Hematopoietic multipotent progenitor cell treated with erythropoietin and hydrocortisone succinate and interleukin-3 and kit ligand, for 6 days (in vitro differentiated cells): ENCODE measurements around the gene C1QTNF3.
"Not testable (repeated sequence)": the region's sequence is repeated elsewhere in the genome, so short reads cannot be mapped to it uniquely, and the experiment has no call there.

Experiments
- DNase-seq: peaks from one replicate; pipeline ENCODE4 v3.0.0-alpha.2; 2015

The C1QTNF3 gene, protein sequence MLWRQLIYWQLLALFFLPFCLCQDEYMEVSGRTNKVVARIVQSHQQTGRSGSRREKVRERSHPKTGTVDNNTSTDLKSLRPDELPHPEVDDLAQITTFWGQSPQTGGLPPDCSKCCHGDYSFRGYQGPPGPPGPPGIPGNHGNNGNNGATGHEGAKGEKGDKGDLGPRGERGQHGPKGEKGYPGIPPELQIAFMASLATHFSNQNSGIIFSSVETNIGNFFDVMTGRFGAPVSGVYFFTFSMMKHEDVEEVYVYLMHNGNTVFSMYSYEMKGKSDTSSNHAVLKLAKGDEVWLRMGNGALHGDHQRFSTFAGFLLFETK

DNA sequence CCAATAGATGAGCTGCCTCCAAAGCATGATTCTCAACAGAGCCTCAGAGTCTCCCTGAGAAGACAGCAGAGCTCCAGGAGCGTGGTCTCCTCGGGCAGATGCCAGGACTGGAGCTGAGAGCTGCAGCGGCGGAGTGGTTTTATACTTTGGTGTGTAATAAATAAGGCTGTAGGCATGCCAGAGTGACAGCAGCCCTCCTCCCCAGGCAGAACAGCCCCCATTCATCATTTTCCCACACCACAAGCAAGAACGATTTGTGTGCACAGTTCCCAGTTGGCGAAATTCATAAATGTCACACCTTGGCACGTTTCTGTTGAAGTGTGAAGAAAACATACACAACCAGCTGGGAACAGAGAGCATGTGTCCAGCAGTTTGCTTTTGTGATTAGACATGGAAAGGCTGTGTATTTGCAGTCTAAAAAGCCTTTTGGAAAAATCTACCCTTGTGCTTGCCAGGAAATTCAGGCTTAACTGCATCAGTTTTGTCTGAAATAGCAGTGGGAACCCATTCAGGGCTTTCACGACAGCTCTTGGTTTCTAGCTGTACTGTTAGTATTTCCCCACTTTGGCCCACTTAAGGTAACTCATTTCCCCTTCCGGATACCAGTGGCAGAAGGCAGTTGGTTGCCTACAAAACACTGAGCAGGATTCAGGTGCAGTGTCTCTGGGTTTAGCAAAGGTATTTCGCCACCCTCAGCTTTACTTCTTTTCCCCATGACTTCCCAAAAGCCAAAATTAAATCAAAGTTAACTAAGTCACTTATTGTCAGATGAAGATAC, at the start of gene C1QTNF3:
Gene C1QTNF3, minus strand, starts transcription at position 115 of the 778 bp plus-strand sequence. Its CDS starts 88 bp downstream, at position 27.
- no peak for DNase-seq

DNA sequence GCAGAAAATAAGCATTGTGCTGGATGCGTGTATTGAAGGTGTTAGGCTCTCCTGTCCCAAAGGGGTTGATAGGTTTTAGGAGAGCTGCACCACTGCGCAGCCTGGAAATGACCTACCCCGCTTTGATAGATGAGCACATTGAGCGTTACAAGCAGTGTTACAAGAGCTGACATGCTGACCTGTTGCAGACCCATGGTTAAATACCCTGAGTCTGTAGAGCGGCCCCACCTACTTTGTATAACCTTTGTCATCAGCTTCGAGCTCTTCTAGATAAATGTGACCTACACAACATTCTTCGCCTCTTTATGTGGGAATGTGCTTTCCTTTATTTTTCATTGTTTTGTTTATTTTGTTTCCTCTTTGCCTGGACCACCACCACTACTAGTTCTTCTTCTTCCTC, 48.0 kb upstream of the C1QTNF3 start:
- DNase-seq, result not testable (repeated sequence)

DNA sequence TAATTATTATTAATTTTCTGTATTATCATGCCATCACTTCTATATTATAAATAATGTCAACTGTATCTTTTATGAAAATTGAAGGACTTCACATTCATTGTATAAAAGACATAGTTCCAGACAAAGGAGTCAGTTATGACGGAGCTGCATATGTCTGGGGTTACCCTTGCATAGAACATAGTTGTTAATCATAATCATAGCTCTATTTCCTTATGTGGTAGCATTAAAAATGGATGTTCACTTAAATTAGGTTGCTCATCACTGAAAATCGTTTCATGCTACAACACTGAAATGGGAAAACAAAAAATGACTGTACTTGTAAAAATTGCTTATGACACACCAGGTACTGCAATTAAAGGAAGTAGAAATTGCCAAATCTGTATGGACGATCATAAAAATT, 46.8 kb upstream of the C1QTNF3 start:
- not testable (repeated sequence) for DNase-seq

DNA sequence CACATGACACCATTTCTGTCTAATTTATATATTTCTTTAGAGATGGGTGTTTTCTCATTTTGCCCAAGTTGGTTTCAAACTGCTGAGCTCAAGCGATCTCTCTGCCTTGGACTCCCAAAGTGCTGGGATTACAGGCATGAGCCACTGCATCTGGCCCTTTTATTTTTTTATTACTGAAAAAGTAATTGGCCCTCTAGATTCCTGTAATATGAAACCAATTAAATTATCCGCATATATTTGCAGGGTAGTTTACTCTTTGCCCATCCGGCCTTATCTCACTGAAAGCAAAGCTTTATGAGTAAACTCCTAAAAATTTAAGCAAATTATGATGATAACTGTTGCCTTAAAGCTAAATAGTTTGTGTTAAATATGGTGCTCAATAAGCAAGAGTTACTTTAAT, 44.7 kb upstream of the C1QTNF3 start:
- DNase-seq, result not testable (repeated sequence)

DNA sequence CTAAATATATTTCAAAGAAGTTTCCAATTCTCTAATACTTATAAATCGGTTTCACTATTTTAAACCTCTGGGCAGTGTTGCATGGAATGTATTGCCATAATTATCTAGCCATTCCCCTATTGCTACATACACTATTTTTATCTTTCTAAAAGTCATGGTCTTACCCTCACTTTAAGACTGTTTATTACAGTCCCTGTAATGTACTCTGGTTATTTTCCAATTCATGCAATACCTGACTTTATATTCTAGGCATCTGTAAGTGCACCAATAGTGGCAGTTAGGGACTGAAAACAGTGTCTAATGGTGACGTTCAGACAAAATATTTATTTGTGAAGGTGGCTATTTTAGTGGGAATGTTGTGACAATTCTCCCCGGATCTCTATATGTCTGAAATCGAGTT, 40.9 kb upstream of the C1QTNF3 start:
- not testable (repeated sequence) for DNase-seq

DNA sequence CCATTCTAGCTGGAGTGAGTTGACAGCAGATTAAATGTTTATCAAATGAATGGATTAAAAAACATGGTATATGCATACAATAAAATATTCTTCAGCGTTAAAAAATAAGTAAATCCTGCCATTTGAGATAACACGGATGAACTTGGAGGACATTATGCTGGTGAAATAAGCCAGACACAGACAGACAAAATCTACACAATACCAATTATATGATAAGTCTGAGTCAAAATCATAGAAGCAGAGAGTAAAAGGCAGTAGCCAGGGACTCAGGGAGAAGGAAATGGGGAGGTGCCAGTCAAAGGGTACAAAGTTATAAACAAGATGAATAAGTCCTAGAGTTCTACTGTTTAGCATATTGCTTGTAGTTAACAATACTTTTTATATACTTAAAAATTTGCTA, 36.5 kb upstream of the C1QTNF3 start:
- DNase-seq, result not testable (repeated sequence)

DNA sequence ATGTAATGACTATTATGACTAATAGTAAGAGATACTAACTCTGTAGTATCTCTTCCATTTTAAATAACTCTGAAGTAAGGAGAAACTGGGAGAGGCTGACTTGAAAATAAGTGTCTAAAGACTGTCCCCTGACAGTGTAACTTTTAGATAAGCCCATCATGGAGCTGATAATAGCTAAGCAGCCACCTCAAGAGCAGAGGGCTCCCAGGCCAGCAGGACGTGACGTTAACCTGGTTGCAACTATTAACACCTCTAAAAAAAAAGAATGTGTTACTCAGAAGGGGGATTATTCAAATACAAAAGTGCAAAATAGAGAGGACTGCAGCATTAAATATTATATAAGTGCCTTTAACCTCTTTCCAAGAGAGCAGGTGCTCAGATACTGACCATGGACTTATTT, 34.6 kb upstream of the C1QTNF3 start:
- peak; percentile 29 for DNase-seq

DNA sequence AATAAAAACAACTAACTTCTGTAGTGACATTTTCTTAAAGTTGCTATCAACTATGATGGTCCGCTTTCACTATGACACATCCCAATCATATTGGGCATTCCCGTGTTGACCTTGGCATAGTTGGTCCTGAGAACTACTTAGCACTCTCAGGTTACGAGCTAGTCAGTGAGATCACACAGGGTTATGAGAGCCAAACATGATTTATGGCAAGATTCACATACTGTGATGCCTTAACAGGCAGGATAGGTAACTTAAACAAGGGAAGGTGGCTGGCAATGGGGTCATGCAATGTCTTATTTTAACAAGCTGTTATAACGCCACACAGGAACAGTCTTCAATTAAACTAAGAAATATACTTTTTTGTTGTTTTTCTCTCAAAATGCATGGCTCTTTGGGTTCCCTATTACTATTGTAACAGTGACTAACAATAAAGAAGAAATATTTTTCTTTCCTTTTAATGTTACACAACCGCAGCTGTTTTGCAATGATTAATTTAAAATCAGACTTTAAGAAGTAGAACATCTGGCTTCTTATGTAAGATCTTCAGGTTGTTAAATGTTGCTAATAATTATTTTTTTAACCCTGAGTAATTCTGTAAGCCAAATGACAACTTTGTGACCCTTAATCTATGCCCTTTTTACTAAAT, 33.8 kb upstream of the C1QTNF3 start:
- DNase-seq, result peak; percentile 27

DNA sequence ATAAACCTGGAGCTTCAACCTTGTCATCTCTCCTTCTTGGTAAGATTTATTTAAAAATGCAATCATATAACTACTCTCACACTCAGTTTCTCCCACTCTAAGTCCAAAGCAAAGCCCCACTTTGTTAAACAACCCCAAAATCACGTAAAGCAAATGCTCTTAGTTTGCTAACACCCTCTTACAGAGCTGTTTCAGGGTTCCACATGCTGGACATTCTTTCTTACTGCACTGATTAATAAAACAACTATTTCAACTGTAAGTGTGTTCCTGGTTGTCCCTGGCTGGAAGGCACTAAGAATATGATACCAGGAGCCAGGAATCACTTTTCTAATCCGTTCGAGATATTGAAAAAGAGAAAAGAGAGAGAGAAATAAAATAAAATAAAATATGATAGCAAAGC, 31.5 kb upstream of the C1QTNF3 start:
- not testable (repeated sequence) for DNase-seq

DNA sequence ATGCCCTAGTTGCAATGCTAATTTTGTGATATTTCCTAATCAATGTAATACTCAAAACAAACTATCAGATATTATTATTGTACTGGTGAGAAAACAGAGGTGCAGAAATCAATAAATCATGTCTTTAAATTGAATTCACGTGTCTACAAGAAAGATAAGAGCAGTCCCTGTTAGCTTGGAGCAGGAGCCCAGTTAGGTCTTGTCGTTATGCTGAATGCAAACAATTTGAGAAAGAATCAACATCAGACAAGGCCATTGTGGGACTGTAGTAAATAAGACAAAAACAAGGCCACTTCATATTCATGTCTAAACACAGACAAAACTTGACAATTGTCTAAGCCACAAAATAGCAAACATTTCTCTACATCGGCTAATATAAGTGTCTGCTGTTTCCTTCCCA, 31.1 kb upstream of the C1QTNF3 start:
- not testable (repeated sequence) for DNase-seq

DNA sequence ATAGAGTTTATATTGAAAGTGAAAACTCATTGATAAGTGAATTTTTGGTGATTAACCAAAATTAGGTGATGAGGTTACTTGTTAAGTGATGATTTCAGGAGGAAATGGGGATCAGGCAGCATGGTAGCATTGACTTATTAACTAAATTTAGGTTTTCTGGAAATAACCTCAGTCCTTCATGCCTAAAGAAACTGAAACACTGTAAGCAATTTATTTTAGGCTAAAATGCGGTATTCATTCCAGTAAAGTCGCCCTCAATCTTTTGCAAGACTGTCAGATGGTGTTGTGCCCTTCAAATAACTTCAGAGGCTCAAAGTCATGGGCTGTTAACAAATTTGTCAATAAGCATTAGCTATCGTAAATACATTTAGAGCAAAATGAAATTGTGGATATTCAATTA, 27.6 kb upstream of the C1QTNF3 start:
- not testable (repeated sequence) for DNase-seq

DNA sequence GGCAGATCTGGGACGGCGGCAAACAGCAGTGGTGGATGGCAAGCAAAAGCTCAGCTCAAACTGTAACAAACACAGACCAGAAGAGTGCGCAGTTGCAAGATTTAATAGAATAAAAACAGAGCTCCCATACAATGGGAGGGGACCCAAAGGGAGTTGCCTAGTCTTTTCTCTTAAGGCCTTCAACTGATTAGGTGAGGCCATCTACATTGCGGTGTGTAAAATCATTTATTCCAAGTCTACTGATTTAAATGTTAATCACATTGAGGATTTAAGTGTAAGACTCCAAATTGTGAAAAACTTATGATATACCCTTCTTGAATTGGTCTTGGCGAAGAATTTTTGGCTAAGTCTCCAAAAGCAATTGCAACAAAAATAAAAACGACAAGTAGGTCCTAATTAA, 21.6 kb upstream of the C1QTNF3 start:
- no peak for DNase-seq

DNA sequence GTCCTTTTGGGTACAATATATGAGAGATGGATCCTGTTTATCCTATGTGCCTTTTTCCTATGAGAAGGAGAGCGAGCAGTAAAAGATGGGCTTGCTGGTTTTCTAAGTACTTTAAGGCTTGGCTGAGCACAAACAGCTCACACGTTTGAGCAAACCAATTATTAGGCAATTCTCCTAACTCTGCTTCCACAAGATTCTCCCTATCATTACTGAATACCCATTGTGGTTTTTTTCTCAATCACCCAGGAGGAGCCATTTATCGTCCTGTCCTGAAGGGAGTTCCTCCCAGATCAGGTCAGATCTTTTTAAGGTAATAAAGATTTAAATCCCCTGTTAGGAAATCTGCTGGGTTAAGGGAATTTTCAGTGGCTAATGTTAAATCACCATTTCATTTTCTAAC, 19.4 kb upstream of the C1QTNF3 start:
- DNase-seq, result no peak

DNA sequence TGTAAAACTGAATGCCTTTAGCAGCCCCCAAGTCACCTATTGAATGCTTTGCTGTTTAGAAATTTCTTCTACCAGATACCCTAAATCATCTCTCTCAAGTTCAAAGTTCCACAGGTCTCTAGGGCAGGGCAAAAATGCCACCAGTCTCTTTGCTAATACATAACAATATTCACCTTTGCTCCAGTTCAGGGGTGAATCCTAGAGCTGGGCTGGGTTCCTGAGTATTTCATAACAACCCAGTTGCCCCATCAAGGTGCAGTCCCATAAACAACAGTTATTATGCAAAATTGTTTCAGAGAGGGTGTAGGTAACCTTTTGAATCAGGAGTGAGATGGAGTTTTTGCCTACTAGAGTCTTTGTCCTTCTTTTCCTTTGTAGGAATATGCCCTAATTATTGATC, 19.0 kb upstream of the C1QTNF3 start:
- no peak for DNase-seq

DNA sequence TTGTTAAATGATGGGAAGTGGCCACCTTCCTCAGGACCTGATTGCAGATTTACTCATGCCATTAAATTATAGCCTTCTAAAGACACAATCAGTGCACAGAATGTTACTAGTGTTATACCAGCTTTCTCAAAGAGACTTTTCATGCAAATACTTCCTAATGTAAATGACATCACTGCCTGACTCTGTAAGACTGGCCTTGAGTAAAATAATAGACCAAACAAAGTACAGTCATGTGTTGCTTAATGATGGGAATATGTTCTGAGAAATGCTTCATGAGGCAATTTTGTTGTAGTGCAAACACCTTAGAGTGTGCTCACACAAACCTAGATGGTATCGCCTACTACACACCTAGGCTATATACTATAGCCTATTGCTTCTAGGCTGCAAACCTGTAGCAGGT, 17.0 kb upstream of the C1QTNF3 start:
- no peak for DNase-seq

DNA sequence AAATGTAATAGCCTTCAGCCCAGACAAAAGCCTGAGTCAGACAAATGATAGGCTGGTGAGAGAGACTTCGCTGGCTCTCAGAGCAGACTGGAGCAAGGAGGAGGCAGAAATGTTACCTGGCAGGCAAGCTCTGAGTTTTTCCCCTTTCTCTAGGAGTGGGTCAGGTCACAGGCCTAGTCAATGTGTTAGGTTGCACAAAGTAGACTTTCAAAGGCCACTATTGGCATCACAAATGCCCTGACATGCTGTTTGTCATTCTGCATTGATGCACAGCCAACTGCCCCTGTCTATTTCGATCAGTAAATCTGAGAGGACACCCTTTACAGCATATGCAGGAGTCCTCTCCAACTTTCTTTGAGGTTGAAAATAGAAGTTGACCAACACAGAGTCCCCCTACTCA, 15.5 kb upstream of the C1QTNF3 start:
- no peak for DNase-seq

DNA sequence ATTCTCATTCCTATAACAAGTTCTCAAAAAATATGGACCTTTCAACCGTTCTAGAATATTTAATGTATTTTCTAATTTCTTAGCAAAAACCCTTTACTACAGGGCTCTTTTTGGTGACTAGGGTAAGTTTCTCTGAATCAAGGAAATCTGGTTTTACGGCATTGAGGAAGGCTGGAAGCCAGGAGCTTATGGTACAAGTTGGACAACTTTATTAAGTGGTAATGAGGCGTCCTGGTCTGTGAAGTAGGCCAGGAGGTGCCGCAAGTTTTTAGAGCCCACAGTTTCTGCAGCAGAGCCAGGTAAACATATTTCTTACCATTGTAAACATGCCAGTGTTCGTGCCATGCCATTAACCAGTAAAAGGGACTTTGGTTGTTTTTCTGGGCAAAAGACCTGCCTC, 14.6 kb upstream of the C1QTNF3 start:
- no peak for DNase-seq

DNA sequence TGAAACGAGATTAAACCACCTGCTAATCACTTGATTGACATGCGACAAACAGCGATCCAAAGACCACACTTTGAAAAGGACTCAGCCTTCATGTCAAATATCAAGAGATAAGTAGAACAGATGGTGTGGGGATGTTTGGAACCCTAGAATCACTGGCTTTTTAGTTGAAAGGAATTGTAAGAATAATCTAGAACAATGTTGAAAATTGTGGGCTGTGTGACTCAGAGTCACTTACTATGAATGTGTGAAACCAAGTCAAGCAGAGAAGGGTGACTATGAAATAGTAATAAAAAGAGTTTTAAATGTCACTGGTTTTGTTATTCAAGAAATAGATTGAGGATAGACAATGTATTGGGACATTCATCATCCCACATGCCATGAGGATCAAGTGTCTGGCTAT, 14.1 kb upstream of the C1QTNF3 start:
- no peak for DNase-seq

DNA sequence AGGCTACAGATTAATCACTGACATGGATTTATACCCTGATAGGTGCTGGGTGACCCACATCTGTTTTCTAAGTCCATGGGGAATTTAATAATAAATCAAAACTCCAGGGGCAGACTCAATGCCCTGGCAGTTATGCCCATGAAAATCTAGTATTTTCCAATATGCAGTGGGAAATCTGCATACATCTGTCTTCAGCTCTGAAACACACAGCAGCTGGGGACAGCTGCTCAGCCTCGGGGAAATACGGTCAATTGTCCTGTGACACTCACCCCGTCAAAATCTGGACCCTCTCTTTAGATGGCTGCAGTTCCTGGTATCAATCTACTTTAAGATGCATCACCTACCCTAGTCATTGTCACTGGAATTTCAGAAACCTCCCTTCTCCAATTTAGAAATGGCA, 12.7 kb upstream of the C1QTNF3 start:
- DNase-seq, result no peak

DNA sequence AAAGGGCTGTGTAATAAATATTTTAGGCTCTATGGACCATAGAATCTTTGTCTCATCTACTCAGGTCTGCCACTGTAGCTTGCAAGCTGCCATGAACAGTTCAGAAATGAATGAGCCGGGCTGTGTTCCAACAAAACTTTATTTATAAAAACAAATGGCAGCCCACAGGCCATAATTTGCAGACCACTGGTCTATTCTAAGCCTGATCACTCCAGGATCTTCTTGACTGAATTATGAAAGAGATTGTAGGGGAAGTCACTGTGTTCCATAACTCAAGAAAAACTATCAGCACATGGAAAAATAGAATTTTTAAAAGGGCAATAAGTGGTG, 11.4 kb upstream of the C1QTNF3 start:
- no peak for DNase-seq

DNA sequence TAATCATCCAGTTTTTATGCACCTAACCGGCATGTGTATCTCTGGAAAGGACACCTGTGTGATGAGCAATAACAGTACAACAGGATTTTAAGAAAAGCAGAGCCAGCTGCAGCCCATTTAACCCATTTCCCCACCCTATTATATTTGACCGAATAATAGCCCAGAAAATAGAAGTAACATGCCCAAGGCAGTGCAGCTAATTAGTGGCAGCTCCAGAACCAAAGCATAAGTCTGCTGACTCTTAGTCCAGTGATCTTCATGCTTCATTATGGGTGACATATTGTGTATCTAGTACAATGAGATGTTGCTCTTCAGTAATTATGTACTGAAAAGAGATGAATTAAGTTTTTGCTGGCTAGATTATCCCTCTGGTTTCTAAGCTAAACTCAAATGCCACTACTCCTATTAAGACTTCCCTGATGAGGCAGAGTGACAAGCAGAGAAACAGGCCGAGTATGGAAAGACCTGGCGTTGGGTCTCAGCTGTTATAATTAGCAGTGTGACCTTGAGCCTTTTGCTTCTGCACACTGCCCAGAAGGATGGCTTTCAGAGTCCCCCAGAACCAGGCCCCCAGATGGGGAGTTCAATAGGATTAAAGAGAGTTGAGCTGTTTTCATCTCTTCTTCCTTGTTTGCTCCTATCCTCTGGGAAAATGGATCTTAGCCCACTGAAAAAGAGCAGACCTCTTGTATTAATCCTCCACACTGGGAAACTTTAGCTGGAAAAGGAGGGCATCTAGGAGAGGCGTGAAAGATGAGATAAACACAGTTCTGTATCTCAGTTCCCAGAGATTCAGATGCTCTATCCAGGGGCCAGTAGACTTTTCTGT, 10.8 kb upstream of the C1QTNF3 start:
- no peak for DNase-seq

DNA sequence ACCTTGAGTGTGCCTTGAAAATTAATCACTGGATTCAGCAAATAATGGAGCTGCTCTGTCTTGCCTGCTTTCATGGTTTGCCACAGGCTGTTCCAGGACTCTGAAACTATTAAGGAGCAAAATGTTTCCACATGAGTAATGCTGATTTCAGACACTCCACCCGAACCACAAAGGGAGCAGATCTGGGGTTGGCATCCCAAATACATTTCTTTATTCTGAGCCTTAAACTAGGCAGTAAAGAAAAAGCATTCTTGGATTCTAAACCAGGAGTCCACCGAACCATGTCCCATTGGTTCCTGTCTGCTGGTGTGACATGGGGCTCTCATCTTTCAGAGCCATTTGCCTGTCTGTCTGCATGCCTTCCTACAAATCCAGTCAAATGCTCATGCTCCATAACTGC, 10.1 kb upstream of the C1QTNF3 start:
- no peak for DNase-seq

DNA sequence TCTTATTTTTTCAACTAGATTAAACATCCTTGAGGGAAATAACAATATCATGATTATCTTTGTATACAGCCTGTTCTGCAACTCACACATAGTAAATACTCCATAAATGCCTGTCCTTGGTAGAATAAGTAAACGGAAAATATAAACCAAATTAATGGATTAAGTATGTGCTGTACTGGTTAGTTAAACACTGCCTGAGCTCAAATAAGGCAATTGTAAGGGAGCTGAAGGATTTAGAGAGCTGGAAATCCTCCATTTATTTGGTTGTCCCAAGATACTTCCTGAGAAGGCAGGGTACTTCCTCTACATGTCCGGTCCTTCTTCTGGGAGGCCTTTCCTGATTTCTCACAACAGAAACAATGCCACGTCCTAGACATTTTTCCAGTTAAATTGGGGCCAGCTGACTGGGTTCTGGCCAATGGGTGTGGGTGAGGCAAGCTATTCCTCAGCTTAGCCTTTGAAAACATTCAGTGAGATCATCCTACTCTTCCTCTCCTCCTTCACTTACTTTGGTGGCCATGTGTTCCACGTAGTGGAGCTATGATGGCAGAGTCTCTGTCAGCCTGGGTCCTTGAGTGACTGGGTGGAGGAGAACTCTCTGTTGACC, 8.5 kb upstream of the C1QTNF3 start:
- no peak for DNase-seq
